Tibial artery (tissue), 4 donors: Measurements from ENCODE around the gene HNRNPR.

ENCODE experiments used
- DNase-seq, 2 donors: peaks; one replicate each; pipeline ENCODE4 v3.0.0-alpha.2; 2019
- H3K27ac ChIP-seq, 2 donors: fragments of 200-600 bp; sonication (generic) in 1 of 2; 1 replicate in 1 of 2; 2 replicates in 1 of 2; pipeline ENCODE4 v1.5.1; 2018 to 2019; ENCODE audit warnings: mild to moderate bottlenecking in 1 of 2
- H3K27me3 ChIP-seq, 2 donors: fragments of 200-600 bp; sonication (generic) in 1 of 2; one replicate each; pipeline versions ENCODE4 v1.5.1 to v1.6.0; 2016 to 2019
- H3K36me3 ChIP-seq, 3 donors: fragments of 200-600 bp; sonication (generic) in 2 of 3; one replicate each; pipeline ENCODE4 v1.5.1; 2016 to 2019; ENCODE audit warnings: mild to moderate bottlenecking in 2 of 3
- H3K4me1 ChIP-seq, 4 donors: fragments of 200-600 bp; sonication (generic) in 2 of 4; 1 replicate in 3 of 4; 2 replicates in 1 of 4; pipeline ENCODE4 v1.5.1; 2016 to 2019
- H3K4me3 ChIP-seq, 2 donors: fragments of 200-600 bp; sonication (generic) in 1 of 2; 1 replicate in 1 of 2; 2 replicates in 1 of 2; pipeline ENCODE4 v1.5.1; 2018 to 2019; ENCODE audit warnings: mild to moderate bottlenecking in 2 of 2
- H3K9me3 ChIP-seq, 3 donors: fragments of 200-600 bp; sonication (generic) in 1 of 3; one replicate each; pipeline ENCODE4 v1.5.1; 2016 to 2019
- CTCF ChIP-seq, 2 experiments: fragments of 200-600 bp in 1 of 2; fragments of 450-650 bp in 1 of 2; IDR thresholded peaks; one replicate each; pipeline ENCODE4 v1.5.1; 2017 to 2019; ENCODE audit warnings: antibody characterized with exemption in 2 of 2, mild to moderate bottlenecking in 1 of 2, moderate library complexity in 1 of 2
- intact Hi-C: fragments of 100-400 bp; cut with DNase I; formaldehyde crosslinking; loops from one replicate; pipeline ENCODE4 v1.15.0; 2023; ENCODE audit warnings: low total_unique reads

Gene HNRNPR

GRCh38 chr1:23369335-23370013 is 25.4 kb upstream of the HNRNPR start, which contains the start of gene ZNF436:
Gene ZNF436 (minus strand): TSS chr1:23369836. CDS start chr1:23368005, 1,831 bp downstream.
- Histone ChIP-seq H3K36me3 (peaks cover 13 to 23% (median 20%) of the 10 kb centered on the region in 3 donors), H3K4me3 (peak within 1 kb of the TSS; percentile 71 to 95), H3K9me3 (peaks cover 0 to 8% (median 0%) of the 10 kb centered on the region in 3 donors), H3K27me3 (no peaks in the 10 kb centered on the region), H3K4me1 (peaks cover 0 to 47% (median 39%) of the 10 kb centered on the region in 4 donors), H3K27ac (peak within 1 kb of the TSS; percentile 98 to 99)
- no peak for TF ChIP-seq CTCF (IDR thresholded peaks at IDR 0.05)
- intact Hi-C loops, result loop anchor here (2.0 to 10.0 kb wide), 2 partner anchors 25 to 165 kb away; partner anchors contain the start of genes E2F2 and HNRNPR
- peak; percentile 86 to 91 for DNase-seq

GRCh38 chr1:23368562-23369334 is 24.7 kb upstream of the HNRNPR start:
- peaks cover 0 to 47% (median 39%) of the 10 kb centered on the region in 4 donors for H3K4me1 ChIP-seq
- intact Hi-C loops, result loop anchor here (2.0 to 10.0 kb wide), 2 partner anchors 24 to 166 kb away; partner anchors contain the start of genes E2F2 and HNRNPR

GRCh38 chr1:23367791-23368561 is 23.9 kb upstream of the HNRNPR start:
- peaks cover 28 to 37% (median 35%) of the 10 kb centered on the region in 3 donors for H3K36me3 ChIP-seq
- H3K4me3 ChIP-seq, result peak overlapping the region; percentile 71 to 95
- H3K9me3 ChIP-seq, result peaks cover 0 to 21% (median 10%) of the 10 kb centered on the region in 3 donors
- peaks cover 0 to 47% (median 39%) of the 10 kb centered on the region in 4 donors for H3K4me1 ChIP-seq
- DNase-seq, result peak; percentile 98 to 99
- intact Hi-C loops, result loop anchor here (2.0 to 10.0 kb wide), 2 partner anchors 23 to 167 kb away; partner anchors contain the start of genes E2F2 and HNRNPR
- H3K27ac ChIP-seq, result peak overlapping the region; percentile 98 to 99
- no peaks in the 10 kb centered on the region for H3K27me3 ChIP-seq
- TF ChIP-seq CTCF (IDR thresholded peaks at IDR 0.05), result no peak

More at GRCh38 chr1:23368562-23369334, 24.7 kb upstream of the HNRNPR start:
- Histone ChIP-seq H3K36me3 (peaks cover 20 to 30% (median 28%) of the 10 kb centered on the region in 3 donors), H3K27me3 (no peaks in the 10 kb centered on the region), H3K4me3 (peak overlapping the region; percentile 71 to 95), H3K9me3 (peaks cover 0 to 13% (median 5%) of the 10 kb centered on the region in 3 donors), H3K27ac (peak overlapping the region; percentile 98 to 99)
- no peak for TF ChIP-seq CTCF (IDR thresholded peaks at IDR 0.05)
- DNase-seq, result peak; percentile 92 to 94

- Histone ChIP-seq H3K27ac (peak overlapping the region; percentile 98 to 99), H3K27me3 (no peaks in the 10 kb centered on the region), H3K4me1 (peaks cover 0 to 46% (median 39%) of the 10 kb centered on the region in 4 donors), H3K9me3 (peaks cover 5 to 27% (median 16%) of the 10 kb centered on the region in 3 donors), H3K36me3 (peaks cover 33 to 43% (median 41%) of the 10 kb centered on the region in 3 donors), H3K4me3 (peak overlapping the region; percentile 71 to 95)
- peak in 1 of 2 donors; percentile 54 for DNase-seq
- no peak for TF ChIP-seq CTCF (IDR thresholded peaks at IDR 0.05)
- intact Hi-C loops, result loop anchor here (10.0 kb wide), 1 partner anchor 167 kb away; the partner anchor contains the start of gene E2F2
These were observed 23.3 kb upstream of the HNRNPR start for GRCh38 chr1:23367451-23367790.

- no peak for TF ChIP-seq CTCF (IDR thresholded peaks at IDR 0.05)
- H3K27me3 ChIP-seq, result no peaks in the 10 kb centered on the region
- H3K4me1 ChIP-seq, result peaks cover 0 to 41% (median 35%) of the 10 kb centered on the region in 4 donors
- peaks cover 10 to 35% (median 24%) of the 10 kb centered on the region in 3 donors for H3K9me3 ChIP-seq
- peak overlapping the region in 1 of 2 donors; percentile 99 for H3K27ac ChIP-seq
- DNase-seq, result no peak
- intact Hi-C loops, result loop anchor here (1.0 to 10.0 kb wide), 2 partner anchors 39 to 168 kb away; partner anchors contain the start of gene E2F2
- peaks cover 41 to 51% (median 49%) of the 10 kb centered on the region in 3 donors for H3K36me3 ChIP-seq
- no peak overlapping the region for H3K4me3 ChIP-seq
These were observed 22.5 kb upstream of the HNRNPR start for GRCh38 chr1:23366598-23366997.
